Cardiac fibroblast (primary cell): Measurements from ENCODE around the gene STAG3.

Experiments used
- DNase-seq, 2 donors: peaks; one replicate each; pipeline versions ENCODE4 v3.0.0 to v3.0.0-alpha.2; 2010; ENCODE audit warnings: low read depth in 2 of 2
- H3K4me3 ChIP-seq, 2 donors: replicated peaks in 1 of 2; 1 replicate in 1 of 2; 2 replicates in 1 of 2; pipeline ENCODE4 v1.5.1; 2011; ENCODE audit warnings: low read depth in 2 of 2, low read length in 2 of 2, mild to moderate bottlenecking in 2 of 2, moderate library complexity in 1 of 2
- TF ChIP-seq, protein P1 (sequence below): IDR thresholded peaks from one replicate; pipeline ENCODE4 v1.5.1; 2011; ENCODE audit warnings: low read depth, mild to moderate bottlenecking, low read length, inconsistent platforms

The STAG3 gene

GRCh38 chr7:100152404-100152803 is 25.3 kb upstream of the STAG3 start:
- TF ChIP-seq, protein P1, sequence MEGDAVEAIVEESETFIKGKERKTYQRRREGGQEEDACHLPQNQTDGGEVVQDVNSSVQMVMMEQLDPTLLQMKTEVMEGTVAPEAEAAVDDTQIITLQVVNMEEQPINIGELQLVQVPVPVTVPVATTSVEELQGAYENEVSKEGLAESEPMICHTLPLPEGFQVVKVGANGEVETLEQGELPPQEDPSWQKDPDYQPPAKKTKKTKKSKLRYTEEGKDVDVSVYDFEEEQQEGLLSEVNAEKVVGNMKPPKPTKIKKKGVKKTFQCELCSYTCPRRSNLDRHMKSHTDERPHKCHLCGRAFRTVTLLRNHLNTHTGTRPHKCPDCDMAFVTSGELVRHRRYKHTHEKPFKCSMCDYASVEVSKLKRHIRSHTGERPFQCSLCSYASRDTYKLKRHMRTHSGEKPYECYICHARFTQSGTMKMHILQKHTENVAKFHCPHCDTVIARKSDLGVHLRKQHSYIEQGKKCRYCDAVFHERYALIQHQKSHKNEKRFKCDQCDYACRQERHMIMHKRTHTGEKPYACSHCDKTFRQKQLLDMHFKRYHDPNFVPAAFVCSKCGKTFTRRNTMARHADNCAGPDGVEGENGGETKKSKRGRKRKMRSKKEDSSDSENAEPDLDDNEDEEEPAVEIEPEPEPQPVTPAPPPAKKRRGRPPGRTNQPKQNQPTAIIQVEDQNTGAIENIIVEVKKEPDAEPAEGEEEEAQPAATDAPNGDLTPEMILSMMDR = no peak
- no peak overlapping the region for H3K4me3 ChIP-seq
- no peak for DNase-seq

GRCh38 chr7:100152937-100153666 is 24.6 kb upstream of the STAG3 start:
- TF ChIP-seq, protein P1 = no peak
- DNase-seq = no peak
- no peak overlapping the region for H3K4me3 ChIP-seq

GRCh38 chr7:100153708-100154535 is 23.8 kb upstream of the STAG3 start:
- DNase-seq = no peak
- TF ChIP-seq, protein P1 = no peak
- no peak overlapping the region for H3K4me3 ChIP-seq

- TF ChIP-seq, protein P1 = no peak
- H3K4me3 ChIP-seq = no peak overlapping the region
- no peak for DNase-seq
These were observed 22.8 kb upstream of the STAG3 start for GRCh38 chr7:100154651-100155491.

DNA sequence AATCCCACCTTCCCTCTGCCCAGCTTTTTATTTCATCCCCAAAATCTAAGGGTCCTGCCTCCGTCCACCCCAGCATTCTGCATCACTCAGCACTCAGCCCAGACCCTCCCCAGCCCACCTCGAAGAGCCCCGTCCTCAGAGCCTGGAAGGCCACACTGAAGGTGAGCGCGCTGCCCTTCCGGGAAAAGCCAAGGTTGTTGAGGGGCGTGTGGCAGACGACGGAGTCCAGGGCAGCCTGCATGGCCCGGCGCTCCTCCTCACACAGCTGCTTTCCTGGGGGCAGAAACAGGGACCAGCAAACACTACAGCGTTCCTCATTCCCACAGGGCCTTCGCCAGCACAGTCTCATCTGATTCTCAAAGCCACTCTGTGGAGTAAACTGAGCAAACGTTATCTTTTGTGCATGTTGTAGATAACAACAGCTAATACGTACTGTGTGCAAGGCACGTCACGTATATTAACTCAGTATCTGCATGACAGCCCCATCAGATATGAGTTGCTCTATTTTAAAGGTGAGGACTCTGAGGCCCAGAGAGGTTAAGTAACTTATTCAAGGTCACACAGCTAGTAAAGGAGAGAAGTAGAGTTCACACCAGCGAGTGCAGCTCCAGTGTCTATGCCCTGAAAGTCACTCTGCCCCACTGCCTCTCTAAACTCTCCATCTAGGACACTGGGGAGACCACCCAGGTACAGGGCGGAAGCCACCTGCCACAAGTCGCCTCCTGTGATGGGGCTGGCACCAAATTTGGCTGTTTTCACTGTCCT is 22.0 kb upstream of the STAG3 start:
- H3K4me3 ChIP-seq = no peak overlapping the region
- no peak for DNase-seq
- TF ChIP-seq, protein P1 = no peak
